GM12878 (cell line): Measurements from ENCODE around the gene LTB4R2. TPM values are rescaled to one million over a fixed set of nuclear protein-coding genes. Genes with fewer than 3 reads are reported as not detected.

ENCODE experiments used
- ATAC-seq: fragments of 200-7000 bp; cut with Tn5 transposase; 3 replicates; pipeline ENCODE4 v1.9.1; 2020; ENCODE audit warnings: mild to moderate bottlenecking, moderate library complexity
- BruUV-seq: library from RNA; stranded (reverse); fragments of 400-500 nt; replicated peaks from 2 replicates; lab custom pipeline; 2021; lab: Mats Ljungman, UMichigan
- CTCF ChIA-PET: fragments of 300-600 bp; sonication (Branson Sonifier 250); formaldehyde crosslinking; extraction: SDS; loops from one replicate; lab custom pipeline; 2021; ENCODE audit warnings: inconsistent platforms; lab: Yijun Ruan, JAX
- POLR2A ChIA-PET: fragments of 350-600 bp; formaldehyde crosslinking; extraction: SDS; loops from one replicate; lab custom pipeline; 2021; ENCODE audit warnings: inconsistent platforms; lab: Charles Lee
- RAD21 ChIA-PET: fragments of 300-600 bp; sonication (Branson Sonifier 250); formaldehyde crosslinking; loops from one replicate; lab custom pipeline; 2023; ENCODE audit warnings: antibody characterized with exemption; ENCODE audit not compliant: unreplicated experiment; lab: Charles Lee
- SMC1A ChIA-PET: fragments of 300-600 bp; sonication (Branson Sonifier 250); formaldehyde crosslinking; loops from one replicate; lab custom pipeline; 2023; ENCODE audit not compliant: unreplicated experiment, uncharacterized antibody; lab: Charles Lee
- DNase-seq: peaks from one replicate; pipeline ENCODE4 v3.0.0-alpha.2; 2011; ENCODE audit warnings: low read depth, low spot score
- FAIRE-seq: peaks from 3 replicates; lab custom pipeline; 2011; peaks lifted over from hg19 to GRCh38; lab: Jason Lieb, UNC
- H2AFZ ChIP-seq: 2 replicates; pipeline ENCODE4 v1.6.0; 2011; ENCODE audit warnings: low read depth, low read length, control low read depth; ENCODE audit not compliant: control insufficient read depth
- H3K27ac ChIP-seq: 2 replicates; pipeline ENCODE4 v1.5.1; 2011; ENCODE audit warnings: control low read depth; ENCODE audit not compliant: control insufficient read depth, insufficient read depth
- H3K27me3 ChIP-seq, 2 experiments: replicated peaks in 1 of 2; 2 replicates each; pipeline versions ENCODE4 v1.6.0 to v1.6.1; 2011; ENCODE audit warnings: low read length in 1 of 2; ENCODE audit not compliant: control insufficient read depth in 2 of 2, insufficient read depth in 2 of 2
- H3K36me3 ChIP-seq, 2 experiments: 2 replicates each; pipeline ENCODE4 v1.5.1; 2011; ENCODE audit warnings: low read length in 1 of 2; ENCODE audit not compliant: control insufficient read depth in 2 of 2, insufficient read depth in 2 of 2
- H3K4me1 ChIP-seq: 2 replicates; pipeline ENCODE4 v1.6.1; 2011; ENCODE audit warnings: mild to moderate bottlenecking, low read length, moderate library complexity, mixed read lengths; ENCODE audit not compliant: control insufficient read depth, insufficient read depth
- H3K4me2 ChIP-seq: 2 replicates; pipeline ENCODE4 v1.6.0; 2011; ENCODE audit warnings: control low read depth; ENCODE audit not compliant: control insufficient read depth, insufficient read depth
- H3K4me3 ChIP-seq: fragments of 200-600 bp; sonication (generic); 2 replicates; pipeline ENCODE4 v1.5.1; 2016
- H3K79me2 ChIP-seq: 2 replicates; pipeline ENCODE4 v1.6.0; 2011; ENCODE audit warnings: low read length; ENCODE audit not compliant: control insufficient read depth, insufficient read depth
- H3K9ac ChIP-seq: 2 replicates; pipeline ENCODE4 v1.8.0; 2011; ENCODE audit warnings: low read length, control low read depth, mixed read lengths; ENCODE audit not compliant: control insufficient read depth, insufficient read depth
- H3K9me3 ChIP-seq: replicated peaks from 3 replicates; pipeline ENCODE4 v1.5.1; 2011; ENCODE audit warnings: mild to moderate bottlenecking, low read length; ENCODE audit not compliant: control insufficient read depth, insufficient read depth
- H4K20me1 ChIP-seq: 2 replicates; pipeline ENCODE4 v1.6.0; 2011; ENCODE audit not compliant: control insufficient read depth, insufficient read depth
- EGR1 ChIP-seq, 2 experiments: IDR thresholded peaks; 1 replicate in 1 of 2; 2 replicates in 1 of 2; pipeline ENCODE4 v1.6.1; 2011 to 2012; ENCODE audit warnings: low read depth in 2 of 2, low read length in 2 of 2, borderline replicate concordance in 1 of 2, mild to moderate bottlenecking in 1 of 2, moderate library complexity in 1 of 2
- EP300 ChIP-seq, 2 experiments: fragments of 150-350 bp in 1 of 2; IDR thresholded peaks; 2 replicates each; pipeline ENCODE4 v1.6.1; 2011 to 2012; ENCODE audit warnings: low read depth in 2 of 2, low read length in 2 of 2, borderline replicate concordance in 1 of 2, improper control_type of control experiment in 1 of 2, inconsistent platforms in 1 of 2; ENCODE audit not compliant: control insufficient read depth in 1 of 2
- GABPA ChIP-seq: IDR thresholded peaks from 2 replicates; pipeline ENCODE4 v1.6.1; 2014; ENCODE audit warnings: antibody characterized with exemption, low read depth, mild to moderate bottlenecking, inconsistent platforms
- IKZF2 ChIP-seq, 2 experiments: fragments of 450-650 bp; IDR thresholded peaks; 2 replicates each; pipeline ENCODE4 v1.6.1; 2017; ENCODE audit warnings: mild to moderate bottlenecking in 2 of 2, moderate library complexity in 2 of 2
- LARP7 ChIP-seq: fragments of 450-650 bp; IDR thresholded peaks from 2 replicates; pipeline ENCODE4 v1.6.1; 2017; ENCODE audit warnings: mild to moderate bottlenecking
- SREBF1 ChIP-seq: IDR thresholded peaks from 2 replicates; pipeline ENCODE4 v1.6.1; 2012; ENCODE audit warnings: mild to moderate bottlenecking, low read length
- SRF ChIP-seq, 2 experiments: IDR thresholded peaks; 2 replicates each; pipeline ENCODE4 v1.6.1; 2011; ENCODE audit warnings: low read depth in 2 of 2, low read length in 2 of 2, mild to moderate bottlenecking in 1 of 2, moderate library complexity in 1 of 2
- SUZ12 ChIP-seq: fragments of 200-600 bp; sonication (generic); IDR thresholded peaks from one replicate; pipeline ENCODE4 v1.6.1; 2018; ENCODE audit warnings: antibody characterized with exemption, mild to moderate bottlenecking; ENCODE audit not compliant: unreplicated experiment
- YY1 ChIP-seq: IDR thresholded peaks from 2 replicates; pipeline ENCODE4 v1.6.1; 2011; ENCODE audit warnings: low read depth, mild to moderate bottlenecking, low read length
- ZNF622 ChIP-seq: fragments of 450-650 bp; IDR thresholded peaks from 2 replicates; pipeline ENCODE4 v1.6.1; 2017; ENCODE audit warnings: mild to moderate bottlenecking, inconsistent platforms
- WGBS: methylation state at CpG from one replicate; pipeline ENCODE4 v1.1.6; 2016; ENCODE audit warnings: low lambda C conversion rate; ENCODE audit not compliant: insufficient replicate concordance, insufficient coverage; ENCODE audit errors: missing lambda C conversion rate; 5-methylcytosine and 5-hydroxymethylcytosine counted together
- in situ Hi-C: fragments of 300-500 bp; cut with MboI; formaldehyde crosslinking; loops from 9 replicates; pipeline ENCODE4 v1.14.3; 2018; ENCODE audit warnings: mixed read lengths
- intact Hi-C: fragments of 100-400 bp; cut with micrococcal nuclease; formaldehyde crosslinking; loops from one replicate; pipeline ENCODE4 v1.14.2; 2022; ENCODE audit not compliant: unreplicated experiment
- polyA plus RNA-seq, 11 experiments: library from polyadenylated mRNA; depleted of rRNA in 4 of 11; unstranded in 6 of 11; stranded (reverse) in 5 of 11; fragments of >200 nt; fragmentation: Nextera tagmentation in 4 of 11; fragmentation: Illumina TruSeq in 1 of 11; extraction: Ambion mirVana in 4 of 11; extraction: Trizol in 1 of 11; gene quantifications; 1 replicate in 1 of 11; 2 replicates in 10 of 11; pipeline versions ENCODE4 v1.2.1 to v1.2.3, GENCODE V29; 2011 to 2016; ENCODE audit warnings: inconsistent platforms in 2 of 11, missing spikeins in 2 of 11, low read depth in 1 of 11
- total RNA-seq, 4 experiments: library from RNA; depleted of rRNA in 3 of 4; stranded (reverse); fragments of >200 nt in 3 of 4; fragmentation: Illumina TruSeq in 1 of 4; extraction: Trizol in 1 of 4; gene quantifications; 2 replicates each; pipeline versions ENCODE4 v1.2.1 to v1.2.3, GENCODE V29; 2013 to 2021
- TF ChIP-seq, protein P1 (sequence below): fragments of 450-650 bp; IDR thresholded peaks from 2 replicates; pipeline ENCODE4 v1.6.1; 2016; ENCODE audit warnings: mild to moderate bottlenecking, moderate library complexity, borderline replicate concordance
- TF ChIP-seq, protein P2 (sequence below): fragments of 150-350 bp; IDR thresholded peaks from 2 replicates; pipeline ENCODE4 v1.6.1; 2016; ENCODE audit warnings: low read depth, low read length
- TF ChIP-seq, protein P3 (sequence below): fragments of 450-650 bp; IDR thresholded peaks from 2 replicates; pipeline ENCODE4 v1.6.1; 2018; ENCODE audit warnings: borderline replicate concordance, mild to moderate bottlenecking; ENCODE audit not compliant: partially characterized antibody

The LTB4R2 gene
- total and polyA plus RNA-seq, 10 of the 15 experiments (the other 5 are each of a cell fraction or from before 2014, with no cell fraction given) = 0.06 to 16.0 (median 2.6) TPM

DNA sequence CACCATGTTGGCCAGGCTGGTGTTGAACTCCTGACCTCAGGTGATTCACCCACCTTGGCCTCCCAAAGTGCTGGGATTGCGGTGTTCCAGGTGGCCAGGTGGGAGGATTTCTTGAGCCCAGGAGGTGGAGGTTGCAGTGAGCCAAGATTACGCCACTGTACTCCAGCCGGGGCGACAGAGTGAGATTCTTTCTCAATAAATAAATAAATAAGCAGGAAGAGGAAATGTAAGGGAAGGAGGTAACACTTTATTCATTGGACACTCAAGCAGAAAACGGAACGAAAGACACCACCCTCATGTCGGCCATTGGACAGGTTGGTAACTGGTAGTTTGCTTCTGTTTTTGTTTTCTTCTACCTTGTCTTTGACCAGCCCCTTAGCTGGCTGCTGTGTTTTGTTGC, 45.1 kb downstream of the LTB4R2 start (continued):
- TF ChIP-seq, protein P1, sequence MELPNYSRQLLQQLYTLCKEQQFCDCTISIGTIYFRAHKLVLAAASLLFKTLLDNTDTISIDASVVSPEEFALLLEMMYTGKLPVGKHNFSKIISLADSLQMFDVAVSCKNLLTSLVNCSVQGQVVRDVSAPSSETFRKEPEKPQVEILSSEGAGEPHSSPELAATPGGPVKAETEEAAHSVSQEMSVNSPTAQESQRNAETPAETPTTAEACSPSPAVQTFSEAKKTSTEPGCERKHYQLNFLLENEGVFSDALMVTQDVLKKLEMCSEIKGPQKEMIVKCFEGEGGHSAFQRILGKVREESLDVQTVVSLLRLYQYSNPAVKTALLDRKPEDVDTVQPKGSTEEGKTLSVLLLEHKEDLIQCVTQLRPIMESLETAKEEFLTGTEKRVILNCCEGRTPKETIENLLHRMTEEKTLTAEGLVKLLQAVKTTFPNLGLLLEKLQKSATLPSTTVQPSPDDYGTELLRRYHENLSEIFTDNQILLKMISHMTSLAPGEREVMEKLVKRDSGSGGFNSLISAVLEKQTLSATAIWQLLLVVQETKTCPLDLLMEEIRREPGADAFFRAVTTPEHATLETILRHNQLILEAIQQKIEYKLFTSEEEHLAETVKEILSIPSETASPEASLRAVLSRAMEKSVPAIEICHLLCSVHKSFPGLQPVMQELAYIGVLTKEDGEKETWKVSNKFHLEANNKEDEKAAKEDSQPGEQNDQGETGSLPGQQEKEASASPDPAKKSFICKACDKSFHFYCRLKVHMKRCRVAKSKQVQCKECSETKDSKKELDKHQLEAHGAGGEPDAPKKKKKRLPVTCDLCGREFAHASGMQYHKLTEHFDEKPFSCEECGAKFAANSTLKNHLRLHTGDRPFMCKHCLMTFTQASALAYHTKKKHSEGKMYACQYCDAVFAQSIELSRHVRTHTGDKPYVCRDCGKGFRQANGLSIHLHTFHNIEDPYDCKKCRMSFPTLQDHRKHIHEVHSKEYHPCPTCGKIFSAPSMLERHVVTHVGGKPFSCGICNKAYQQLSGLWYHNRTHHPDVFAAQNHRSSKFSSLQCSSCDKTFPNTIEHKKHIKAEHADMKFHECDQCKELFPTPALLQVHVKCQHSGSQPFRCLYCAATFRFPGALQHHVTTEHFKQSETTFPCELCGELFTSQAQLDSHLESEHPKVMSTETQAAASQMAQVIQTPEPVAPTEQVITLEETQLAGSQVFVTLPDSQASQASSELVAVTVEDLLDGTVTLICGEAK = no peak
- TF ChIP-seq LARP7 (no peak), EGR1 (IDR thresholded peaks at IDR 0.05; ENCODE audit: borderline replicate concordance in 1 of 2, low read depth in 2 of 2, low read length in 2 of 2) (no peak), IKZF2 (IDR thresholded peaks at IDR 0.05) (no peak), YY1 (no peak), SRF (IDR thresholded peaks at IDR 0.05; ENCODE audit: low read depth in 2 of 2, low read length in 2 of 2) (no peak), SUZ12 (no peak), SREBF1 (no peak), GABPA (no peak)

DNA sequence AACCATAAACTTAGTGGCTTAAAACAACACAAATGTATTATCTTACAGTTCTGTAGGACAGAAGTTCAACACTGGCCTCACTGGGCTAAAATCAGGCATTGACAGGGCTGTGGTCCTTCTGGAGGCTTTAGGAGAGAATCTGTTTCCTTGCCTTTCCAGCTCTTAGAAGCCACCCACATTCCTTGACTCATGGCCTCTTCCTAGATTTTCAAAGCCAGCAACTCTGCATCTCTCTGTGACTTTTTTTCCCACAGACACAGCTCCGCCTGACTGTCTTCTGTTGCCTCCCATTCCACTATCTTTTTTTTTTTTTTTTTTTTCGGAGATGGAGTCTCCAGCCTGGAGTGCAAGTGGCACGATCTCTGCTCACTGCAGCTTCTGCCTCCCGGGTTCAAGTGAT, 46.3 kb downstream of the LTB4R2 start:
- H3K79me2 ChIP-seq = no peaks in the 10 kb centered on the region
- H3K4me3 ChIP-seq = no peak overlapping the region
- ChIA-PET SMC1A (no interaction called here), POLR2A (no interaction called here), RAD21 (interaction anchor here (1.0 kb wide), 1 partner anchor 23 kb away, joined by 3 read pairs; no protein-coding TSS in a partner anchor), CTCF (interaction anchor here (0.5 to 7.7 kb wide), 4 partner anchors 20 to 86 kb away, joined by 3 to 79 read pairs (median 4); partner anchors contain the start of gene KHNYN)
- H3K27me3 ChIP-seq = peaks cover 1 to 4% of the 10 kb centered on the region in 2 experiments; a peak in 3 of 4 replicates
- DNase-seq (no peak), FAIRE-seq (no peak), ATAC-seq (no peak)
- no peaks in the 10 kb centered on the region for H4K20me1 ChIP-seq
- H3K9me3 ChIP-seq = no peaks in the 10 kb centered on the region
- no TSS peak for BruUV-seq
- 0% methylated on average over 1 of the region's 4 CpGs for WGBS
- H3K27ac ChIP-seq = no peak overlapping the region
- H3K4me2 ChIP-seq = no peak overlapping the region
- no peaks in the 10 kb centered on the region for H3K4me1 ChIP-seq
- H3K9ac ChIP-seq = no peak overlapping the region
- no peaks in the 10 kb centered on the region for H3K36me3 ChIP-seq
- no peak overlapping the region for H2AFZ ChIP-seq
- intact Hi-C loops (no loop called here), in situ Hi-C loops (no loop called here)
- no peak for TF ChIP-seq ZNF622
- no peak for TF ChIP-seq SRF (IDR thresholded peaks at IDR 0.05; ENCODE audit: low read depth in 2 of 2, low read length in 2 of 2)
- TF ChIP-seq EP300 (IDR thresholded peaks at IDR 0.05; ENCODE audit: borderline replicate concordance in 1 of 2, control insufficient read depth in 1 of 2, low read depth in 2 of 2, low read length in 2 of 2) = no peak
- TF ChIP-seq, protein P2, sequence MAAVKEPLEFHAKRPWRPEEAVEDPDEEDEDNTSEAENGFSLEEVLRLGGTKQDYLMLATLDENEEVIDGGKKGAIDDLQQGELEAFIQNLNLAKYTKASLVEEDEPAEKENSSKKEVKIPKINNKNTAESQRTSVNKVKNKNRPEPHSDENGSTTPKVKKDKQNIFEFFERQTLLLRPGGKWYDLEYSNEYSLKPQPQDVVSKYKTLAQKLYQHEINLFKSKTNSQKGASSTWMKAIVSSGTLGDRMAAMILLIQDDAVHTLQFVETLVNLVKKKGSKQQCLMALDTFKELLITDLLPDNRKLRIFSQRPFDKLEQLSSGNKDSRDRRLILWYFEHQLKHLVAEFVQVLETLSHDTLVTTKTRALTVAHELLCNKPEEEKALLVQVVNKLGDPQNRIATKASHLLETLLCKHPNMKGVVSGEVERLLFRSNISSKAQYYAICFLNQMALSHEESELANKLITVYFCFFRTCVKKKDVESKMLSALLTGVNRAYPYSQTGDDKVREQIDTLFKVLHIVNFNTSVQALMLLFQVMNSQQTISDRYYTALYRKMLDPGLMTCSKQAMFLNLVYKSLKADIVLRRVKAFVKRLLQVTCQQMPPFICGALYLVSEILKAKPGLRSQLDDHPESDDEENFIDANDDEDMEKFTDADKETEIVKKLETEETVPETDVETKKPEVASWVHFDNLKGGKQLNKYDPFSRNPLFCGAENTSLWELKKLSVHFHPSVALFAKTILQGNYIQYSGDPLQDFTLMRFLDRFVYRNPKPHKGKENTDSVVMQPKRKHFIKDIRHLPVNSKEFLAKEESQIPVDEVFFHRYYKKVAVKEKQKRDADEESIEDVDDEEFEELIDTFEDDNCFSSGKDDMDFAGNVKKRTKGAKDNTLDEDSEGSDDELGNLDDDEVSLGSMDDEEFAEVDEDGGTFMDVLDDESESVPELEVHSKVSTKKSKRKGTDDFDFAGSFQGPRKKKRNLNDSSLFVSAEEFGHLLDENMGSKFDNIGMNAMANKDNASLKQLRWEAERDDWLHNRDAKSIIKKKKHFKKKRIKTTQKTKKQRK = no peak
- TF ChIP-seq, protein P3, sequence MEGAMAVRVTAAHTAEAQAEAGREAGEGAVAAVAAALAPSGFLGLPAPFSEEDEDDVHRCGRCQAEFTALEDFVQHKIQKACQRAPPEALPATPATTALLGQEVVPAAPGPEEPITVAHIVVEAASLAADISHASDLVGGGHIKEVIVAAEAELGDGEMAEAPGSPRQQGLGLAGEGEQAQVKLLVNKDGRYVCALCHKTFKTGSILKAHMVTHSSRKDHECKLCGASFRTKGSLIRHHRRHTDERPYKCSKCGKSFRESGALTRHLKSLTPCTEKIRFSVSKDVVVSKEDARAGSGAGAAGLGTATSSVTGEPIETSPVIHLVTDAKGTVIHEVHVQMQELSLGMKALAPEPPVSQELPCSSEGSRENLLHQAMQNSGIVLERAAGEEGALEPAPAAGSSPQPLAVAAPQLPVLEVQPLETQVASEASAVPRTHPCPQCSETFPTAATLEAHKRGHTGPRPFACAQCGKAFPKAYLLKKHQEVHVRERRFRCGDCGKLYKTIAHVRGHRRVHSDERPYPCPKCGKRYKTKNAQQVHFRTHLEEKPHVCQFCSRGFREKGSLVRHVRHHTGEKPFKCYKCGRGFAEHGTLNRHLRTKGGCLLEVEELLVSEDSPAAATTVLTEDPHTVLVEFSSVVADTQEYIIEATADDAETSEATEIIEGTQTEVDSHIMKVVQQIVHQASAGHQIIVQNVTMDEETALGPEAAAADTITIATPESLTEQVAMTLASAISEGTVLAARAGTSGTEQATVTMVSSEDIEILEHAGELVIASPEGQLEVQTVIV = no peak
